ENCODE measurements around the gene TEC. TPM values are rescaled to one million over a fixed set of nuclear protein-coding genes. Genes with fewer than 3 reads are reported as not detected.

The TEC gene
- total and polyA plus RNA-seq, 11 donors = 1.1 to 4.5 (median 2.2) TPM

- ATAC-seq (no peak), DNase-seq (no peak)
- TF ChIP-seq CTCF (IDR thresholded peaks at IDR 0.05) (no peak), POLR2A (IDR thresholded peaks at IDR 0.05) (no peak)
- Histone ChIP-seq H3K4me3 (no peak overlapping the region), H3K9me3 (no peaks in the 10 kb centered on the region), H3K4me1 (peaks cover 0 to 51% (median under 1%) of the 10 kb centered on the region in 12 donors), H3K27ac (peak overlapping the region in 1 of 12 donors; percentile 43), H3K36me3 (no peaks in the 10 kb centered on the region), H3K27me3 (no peaks in the 10 kb centered on the region)
- 65 to 96% (median 89%) methylated on average over 3 of the region's 3 CpGs for WGBS, 4 donors
- intact Hi-C loops (cut with DNase I) = loop anchor here in 1 of 10 donors (10.0 kb wide), 1 partner anchor 123 kb away; no protein-coding TSS in a partner anchor
Observed at GRCh38 chr4:48267574-48267973, 2.1 kb downstream of the TEC start.

GRCh38 chr4:48266781-48267180 lies 2.9 kb downstream of the TEC start:
- intact Hi-C loops (cut with DNase I) = loop anchor here in 1 of 10 donors (10.0 kb wide), 1 partner anchor 122 kb away; no protein-coding TSS in a partner anchor
- ATAC-seq (no peak), DNase-seq (no peak)

GRCh38 chr4:48262926-48263325 lies 6.7 kb downstream of the TEC start:
- WGBS, 4 donors = 61 to 71% (median 68%) methylated on average over 3 of the region's 3 CpGs
- peak overlapping the region in 1 of 12 donors; percentile 35 for H3K27ac ChIP-seq

More at GRCh38 chr4:48266781-48267180, 2.9 kb downstream of the TEC start:
- 84 to 90% (median 88%) methylated on average over 4 of the region's 4 CpGs for WGBS, 4 donors
- no peaks in the 10 kb centered on the region for H3K9me3 ChIP-seq
- H3K4me1 ChIP-seq = peaks cover 0 to 59% (median under 1%) of the 10 kb centered on the region in 12 donors
- H3K4me3 ChIP-seq = no peak overlapping the region
- H3K27ac ChIP-seq = peak overlapping the region in 1 of 12 donors; percentile 43
- TF ChIP-seq POLR2A (IDR thresholded peaks at IDR 0.05) = no peak
- no peak for TF ChIP-seq CTCF (IDR thresholded peaks at IDR 0.05)
- no peaks in the 10 kb centered on the region for H3K27me3 ChIP-seq
- H3K36me3 ChIP-seq = no peaks in the 10 kb centered on the region

GRCh38 chr4:48262484-48262883 lies 7.2 kb downstream of the TEC start:
- DNase-seq = no peak
- Histone ChIP-seq H3K27me3 (no peaks in the 10 kb centered on the region), H3K9me3 (no peaks in the 10 kb centered on the region), H3K27ac (peak overlapping the region in 1 of 12 donors; percentile 35), H3K4me3 (no peak overlapping the region), H3K36me3 (no peaks in the 10 kb centered on the region), H3K4me1 (peaks cover 0 to 48% (median 0%) of the 10 kb centered on the region in 12 donors)
- WGBS, 4 donors = 71 to 84% (median 73%) methylated on average over 2 of the region's 2 CpGs
- intact Hi-C loops (cut with DNase I) = loop anchor here in 1 of 10 donors (10.0 kb wide), 1 partner anchor 118 kb away; no protein-coding TSS in a partner anchor
- TF ChIP-seq CTCF (IDR thresholded peaks at IDR 0.05) (no peak), POLR2A (IDR thresholded peaks at IDR 0.05) (no peak)
- ATAC-seq = no peak

More at GRCh38 chr4:48262926-48263325, 6.7 kb downstream of the TEC start:
- peak in 3 of 4 donors; percentile 43 to 61 (median 47) for ATAC-seq
- H3K9me3 ChIP-seq = no peaks in the 10 kb centered on the region
- H3K36me3 ChIP-seq = no peaks in the 10 kb centered on the region
- DNase-seq = no peak
- peaks cover 0 to 52% (median 0%) of the 10 kb centered on the region in 12 donors for H3K4me1 ChIP-seq
- H3K4me3 ChIP-seq = no peak overlapping the region
- H3K27me3 ChIP-seq = no peaks in the 10 kb centered on the region
- intact Hi-C loops (cut with DNase I) = loop anchor here in 1 of 10 donors (10.0 kb wide), 1 partner anchor 118 kb away; no protein-coding TSS in a partner anchor
- TF ChIP-seq POLR2A (IDR thresholded peaks at IDR 0.05) (no peak), CTCF (IDR thresholded peaks at IDR 0.05) (no peak)
